ENCODE data around the gene CD99L2. TPM values are rescaled to one million over a fixed set of nuclear protein-coding genes. Genes with fewer than 3 reads are reported as not detected.

The CD99L2 gene
- total RNA-seq, 2 experiments from 2014 or later = 5.9 to 12.3 TPM

DNA sequence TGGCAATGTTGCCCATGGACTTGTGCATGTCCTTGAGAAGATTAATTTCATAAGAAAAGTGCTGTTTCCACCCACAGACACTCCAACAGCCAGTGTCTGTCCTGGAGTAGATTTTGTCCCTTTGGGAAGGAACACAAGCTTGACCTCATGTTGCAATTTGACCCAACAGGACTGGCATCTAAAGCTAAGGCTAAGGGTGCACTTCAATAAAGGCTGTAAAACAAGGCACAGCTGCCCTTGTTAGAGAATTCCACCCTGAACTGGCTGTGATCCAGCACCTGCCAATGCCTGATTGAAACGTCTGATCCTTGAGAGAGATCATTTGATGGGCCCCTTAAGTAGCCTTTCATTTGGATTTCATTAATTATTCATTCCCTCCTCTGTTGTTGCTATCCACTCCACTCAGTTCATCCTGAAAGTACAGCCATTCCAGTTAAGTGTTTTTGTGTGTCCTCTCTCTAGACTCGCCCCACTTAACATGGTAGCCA, 56.2 kb downstream of the CD99L2 start:
- Histone ChIP-seq H4K20me1 (ENCODE audit: insufficient read depth, low read length) (no peaks in the 10 kb centered on the region), H3K4me1 (ENCODE audit: insufficient read depth, low read length, poor library complexity, severe bottlenecking) (no peaks in the 10 kb centered on the region), H3K36me3 (ENCODE audit: insufficient read depth, low read length) (no peaks in the 10 kb centered on the region), H3K9me2 (ENCODE audit: insufficient read depth, low read length) (no peaks in the 10 kb centered on the region), H3K9me3 (ENCODE audit: low read length) (no peaks in the 10 kb centered on the region), H3K79me2 (ENCODE audit: insufficient read depth, low read depth, low read length) (no peaks in the 10 kb centered on the region), H2AFZ (ENCODE audit: low read length) (no peak overlapping the region), H3K4me2 (ENCODE audit: low read length) (no peak overlapping the region), H3K27ac (ENCODE audit: low read depth, low read length, poor library complexity, severe bottlenecking) (no peak overlapping the region), H3K4me3 (ENCODE audit: low read depth, low read length, poor library complexity, severe bottlenecking) (no peak overlapping the region)
- no TSS peak for BruUV-seq (replicated peaks)
- TF ChIP-seq CTCF (conservative IDR thresholded peaks at IDR 0.05; ENCODE audit: low read length) (no peak), EZH2phosphoT487 (IDR thresholded peaks at IDR 0.05; ENCODE audit: borderline replicate concordance, low read depth, low read length) (no peak)
- CTCF ChIA-PET (ENCODE audit: unreplicated experiment) = no interaction called here
- intact Hi-C loops (cut with micrococcal nuclease; ENCODE audit: unreplicated experiment) = no loop called here
- POLR2A ChIA-PET = no interaction called here
- DNase-seq (ENCODE audit: low spot score) = no peak

GRCh38 chrX:150841456-150842197, 56.8 kb downstream of the CD99L2 start:
- Histone ChIP-seq H2AFZ (ENCODE audit: low read length) (no peak overlapping the region), H3K4me1 (ENCODE audit: insufficient read depth, low read length, poor library complexity, severe bottlenecking) (no peaks in the 10 kb centered on the region), H4K20me1 (ENCODE audit: insufficient read depth, low read length) (no peaks in the 10 kb centered on the region), H3K79me2 (ENCODE audit: insufficient read depth, low read depth, low read length) (no peaks in the 10 kb centered on the region), H3K9me2 (ENCODE audit: insufficient read depth, low read length) (no peaks in the 10 kb centered on the region), H3K9me3 (ENCODE audit: low read length) (no peaks in the 10 kb centered on the region), H3K4me2 (ENCODE audit: low read length) (no peak overlapping the region), H3K36me3 (ENCODE audit: insufficient read depth, low read length) (no peaks in the 10 kb centered on the region), H3K27ac (ENCODE audit: low read depth, low read length, poor library complexity, severe bottlenecking) (no peak overlapping the region), H3K4me3 (ENCODE audit: low read depth, low read length, poor library complexity, severe bottlenecking) (no peak overlapping the region)
- TF ChIP-seq CTCF (conservative IDR thresholded peaks at IDR 0.05; ENCODE audit: low read length) = no peak
- TF ChIP-seq EZH2phosphoT487 (IDR thresholded peaks at IDR 0.05; ENCODE audit: borderline replicate concordance, low read depth, low read length) = no peak
- DNase-seq (ENCODE audit: low spot score) = no peak
- ChIA-PET CTCF (ENCODE audit: unreplicated experiment) (no interaction called here), POLR2A (interaction anchor here (0.6 kb wide), 1 partner anchor 26 kb away, joined by 4 read pairs; no protein-coding TSS in a partner anchor)
- BruUV-seq (replicated peaks) = no TSS peak
- intact Hi-C loops (cut with micrococcal nuclease; ENCODE audit: unreplicated experiment) = no loop called here

DNA sequence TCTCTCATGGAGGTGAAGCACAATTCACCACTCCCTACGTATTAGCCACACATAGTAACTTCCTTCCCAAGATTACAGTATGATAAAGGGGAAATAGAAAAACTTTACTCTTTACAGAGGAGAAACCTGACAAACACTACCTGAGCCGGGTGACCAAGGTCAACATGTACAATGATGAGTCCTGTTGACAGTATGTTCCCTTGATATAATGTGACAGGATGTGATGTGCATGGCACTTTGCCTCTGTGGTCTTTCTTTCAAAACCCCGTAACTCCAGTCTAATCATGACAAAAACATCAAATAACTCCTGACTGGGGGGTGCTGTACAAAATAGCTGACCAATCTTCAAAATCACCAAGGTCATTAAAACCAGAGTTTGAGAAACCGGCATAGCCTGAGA, 60.6 kb downstream of the CD99L2 start:
- ChIA-PET POLR2A (no interaction called here), CTCF (ENCODE audit: unreplicated experiment) (no interaction called here)
- no TSS peak for BruUV-seq (replicated peaks)
- Histone ChIP-seq H3K4me2 (ENCODE audit: low read length) (no peak overlapping the region), H3K4me1 (ENCODE audit: insufficient read depth, low read length, poor library complexity, severe bottlenecking) (no peaks in the 10 kb centered on the region), H4K20me1 (ENCODE audit: insufficient read depth, low read length) (no peaks in the 10 kb centered on the region), H3K9me3 (ENCODE audit: low read length) (no peaks in the 10 kb centered on the region), H3K79me2 (ENCODE audit: insufficient read depth, low read depth, low read length) (no peaks in the 10 kb centered on the region), H3K27ac (ENCODE audit: low read depth, low read length, poor library complexity, severe bottlenecking) (no peak overlapping the region), H3K36me3 (ENCODE audit: insufficient read depth, low read length) (no peaks in the 10 kb centered on the region), H3K4me3 (ENCODE audit: low read depth, low read length, poor library complexity, severe bottlenecking) (no peak overlapping the region), H3K9me2 (ENCODE audit: insufficient read depth, low read length) (no peaks in the 10 kb centered on the region), H2AFZ (ENCODE audit: low read length) (no peak overlapping the region)
- intact Hi-C loops (cut with micrococcal nuclease; ENCODE audit: unreplicated experiment) = no loop called here
- DNase-seq (ENCODE audit: low spot score) = no peak
- TF ChIP-seq EZH2phosphoT487 (IDR thresholded peaks at IDR 0.05; ENCODE audit: borderline replicate concordance, low read depth, low read length) (no peak), CTCF (conservative IDR thresholded peaks at IDR 0.05; ENCODE audit: low read length) (no peak)

Data from OCI-LY7 (cell line).